NT2/D1 (cell line): ENCODE measurements around the gene PHKB.

Experiments
- SUZ12 ChIP-seq: IDR thresholded peaks from 2 replicates; pipeline ENCODE4 v1.6.1; 2011; ENCODE audit not compliant: insufficient read length, insufficient read depth; ENCODE audit errors: extremely low read depth
- YY1 ChIP-seq: IDR thresholded peaks from 2 replicates; pipeline ENCODE4 v1.6.1; 2011; ENCODE audit not compliant: insufficient read length, insufficient read depth

DNA sequence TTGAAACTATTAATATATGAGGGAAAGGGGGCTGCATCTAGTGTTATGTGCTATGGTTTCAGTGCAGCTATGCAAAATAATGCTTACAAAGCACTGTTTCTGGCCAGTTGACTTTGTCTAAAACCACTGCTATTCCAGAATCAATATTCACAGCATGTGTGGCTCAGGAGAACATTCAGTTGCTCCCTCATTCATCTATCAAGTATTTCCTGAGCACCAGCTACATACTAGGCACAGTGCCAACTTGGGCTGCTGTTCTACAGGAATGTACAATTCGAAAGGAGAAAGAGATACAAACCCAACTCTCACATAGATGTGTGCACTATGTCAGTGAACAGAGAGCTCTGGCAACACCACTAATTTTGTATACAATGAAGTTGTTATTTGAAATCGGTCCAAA, 183.0 kb downstream of the PHKB start:
- TF ChIP-seq YY1 (no peak), SUZ12 (no peak)
